A549 treated with AZD2906 at 1 μM for 4 hours (cell line): ENCODE measurements around the gene RBM14. TPM values are rescaled to one million over a fixed set of nuclear protein-coding genes. Genes with fewer than 3 reads are reported as not detected.

ENCODE experiments used
- total RNA-seq: library from RNA; stranded (reverse); fragments of 200-300 nt; extraction: Qiagen RNA extraction; gene quantifications from 5 replicates; pipeline ENCODE4 v1.2.3, GENCODE V29; 2022

Gene RBM14
- total RNA-seq: 57.5 to 80.4 TPM (median 64.7 TPM) in 5 replicates

GRCh38 chr11:66616379-66617154 lies at the start of gene RBM14:
RBM14 (plus strand) TSS chr11:66616630; CDS start chr11:66616721, 91 bp downstream.

GRCh38 chr11:66568124-66568916 lies 48.1 kb upstream of the RBM14 start, which contains the start of gene CTSF:
CTSF (minus strand) TSS chr11:66568606; CDS start chr11:66568486, 120 bp downstream.

GRCh38 chr11:66592457-66593302 lies 23.8 kb upstream of the RBM14 start, which contains the start of the genes CCDC87 and CCS:
CCDC87 (minus strand) TSS chr11:66593063; CDS start chr11:66593015, 48 bp downstream.
CCS (plus strand) TSS chr11:66593185; CDS start chr11:66593262, 77 bp downstream.

GRCh38 chr11:66638177-66639065 lies 22.0 kb downstream of the RBM14 start, which contains the start of gene RBM4:
RBM4 (plus strand) TSS chr11:66638703; CDS start chr11:66639712, 1,009 bp downstream.

Other genes starting within 250 kb of the RBM14 start
- gene SLC29A2, start 244.9 kb upstream of the RBM14 start, total RNA-seq: 6.0 to 10.5 TPM (median 9.3 TPM) in 5 replicates
- not detected in 5 replicates for gene NPAS4, start 195.6 kb upstream of the RBM14 start, total RNA-seq
- 92.8 to 117 TPM (median 112 TPM) in 5 replicates for gene MRPL11, start 177.8 kb upstream of the RBM14 start, total RNA-seq
- gene PELI3, start 149.7 kb upstream of the RBM14 start, total RNA-seq: 3.4 to 5.2 TPM (median 4.6 TPM) in 5 replicates
- 51.8 to 63.1 TPM (median 54.0 TPM) in 5 replicates for gene DPP3, start 136.2 kb upstream of the RBM14 start, total RNA-seq
- 8.9 to 10.5 TPM (median 9.4 TPM) in 5 replicates for gene BBS1, start 106.0 kb upstream of the RBM14 start, total RNA-seq
- gene ZDHHC24, start 70.6 kb upstream of the RBM14 start, total RNA-seq: 7.0 to 14.5 TPM (median 13.6 TPM) in 5 replicates
- gene ACTN3, start 69.7 kb upstream of the RBM14 start, total RNA-seq: 0.02 to 0.10 TPM (median 0.09 TPM) in 4 of 5 replicates, not detected in the other
- gene CTSF, start 48.0 kb upstream of the RBM14 start, total RNA-seq: 31.7 to 39.8 TPM (median 33.7 TPM) in 5 replicates
- gene CCDC87, start 23.6 kb upstream of the RBM14 start, total RNA-seq: 0.34 to 0.58 TPM (median 0.49 TPM) in 5 replicates
- gene CCS, start 23.4 kb upstream of the RBM14 start, total RNA-seq: 23.6 to 30.6 TPM (median 27.5 TPM) in 5 replicates
- gene RBM4, start 22.1 kb downstream of the RBM14 start, total RNA-seq: 127 to 149 TPM (median 132 TPM) in 5 replicates
- 17.2 to 20.5 TPM (median 19.0 TPM) in 5 replicates for gene RBM4B, start 61.3 kb downstream of the RBM14 start, total RNA-seq
- gene SPTBN2, start 112.6 kb downstream of the RBM14 start, total RNA-seq: 8.0 to 11.4 TPM (median 8.7 TPM) in 5 replicates
- 36.7 to 54.9 TPM (median 53.9 TPM) in 5 replicates for gene RCE1, start 226.8 kb downstream of the RBM14 start, total RNA-seq
- gene LRFN4, start 240.4 kb downstream of the RBM14 start, total RNA-seq: 87.5 to 118 TPM (median 111 TPM) in 5 replicates